HG02970 (cell line): ENCODE measurements around the gene TMOD2.
A peak's percentile ranks its signal among the peaks of the same experiment; 100 is the strongest.

Experiments used
- ATAC-seq: cut with Tn5 transposase; IDR thresholded peaks from one replicate; pipeline ENCODE4 v1.9.1; 2021; ENCODE audit warnings: mild to moderate bottlenecking, moderate library complexity, moderate number of reproducible peaks; ENCODE audit not compliant: unreplicated experiment, low FRiP score

The TMOD2 gene

DNA sequence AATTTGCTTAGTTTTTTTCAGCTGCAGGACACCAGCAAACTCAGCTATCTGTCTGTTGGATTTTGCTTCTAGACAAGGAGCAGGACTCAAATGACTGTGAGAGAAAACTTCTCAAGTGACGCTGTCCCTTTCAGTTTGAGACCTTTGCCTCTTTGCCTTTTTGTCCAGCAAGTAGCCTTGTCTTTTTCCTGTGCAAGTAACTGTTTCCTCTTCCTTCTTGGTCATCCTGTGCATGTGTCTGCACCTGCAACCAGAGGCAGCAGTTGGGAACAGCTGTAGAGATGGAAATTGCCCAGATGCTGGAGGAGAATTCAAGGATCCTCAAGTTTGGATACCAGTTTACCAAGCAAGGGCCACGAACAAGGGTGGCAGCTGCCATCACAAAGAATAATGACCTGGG is 54.7 kb downstream of the TMOD2 start:
- ATAC-seq, result no peak

DNA sequence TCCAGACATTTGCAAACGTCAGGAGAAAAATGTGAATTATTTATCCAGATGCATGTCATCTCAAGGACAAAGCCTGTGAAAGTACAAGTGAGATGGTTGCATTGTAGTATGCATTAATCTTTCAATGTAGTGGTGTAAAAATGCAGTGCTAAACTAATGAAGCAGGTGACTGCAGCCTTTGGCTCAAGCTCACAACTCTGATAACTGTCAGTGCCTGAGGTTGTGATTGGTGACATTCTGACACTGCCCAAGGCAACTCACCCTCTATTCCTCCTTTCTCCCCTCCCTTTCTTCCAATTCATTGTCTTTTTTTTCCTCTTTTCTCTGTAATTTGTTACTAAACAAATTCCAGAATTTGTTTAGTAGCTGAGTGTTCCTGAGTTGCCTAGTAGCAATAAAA is 58.1 kb downstream of the TMOD2 start:
- ATAC-seq, result no peak

DNA sequence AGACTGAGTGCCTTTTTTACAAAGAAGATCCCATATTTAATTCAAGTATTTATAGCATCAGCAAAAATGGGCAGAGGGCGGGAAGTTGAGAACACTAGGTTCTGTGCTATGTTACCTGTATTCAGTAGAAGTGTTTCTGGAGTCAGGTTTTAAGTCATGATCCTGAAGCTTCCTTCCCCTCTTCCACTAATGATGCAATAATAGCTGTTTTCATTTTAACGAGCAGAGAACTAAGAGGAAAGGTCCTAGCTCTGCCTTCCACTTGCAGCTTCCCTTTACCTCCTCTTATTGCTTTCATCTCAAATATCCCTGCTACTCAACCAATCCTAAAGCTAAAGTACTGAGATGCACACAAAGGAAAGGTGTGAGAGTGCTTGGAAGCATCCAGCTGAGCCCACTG is 61.2 kb downstream of the TMOD2 start:
- ATAC-seq, result no peak

DNA sequence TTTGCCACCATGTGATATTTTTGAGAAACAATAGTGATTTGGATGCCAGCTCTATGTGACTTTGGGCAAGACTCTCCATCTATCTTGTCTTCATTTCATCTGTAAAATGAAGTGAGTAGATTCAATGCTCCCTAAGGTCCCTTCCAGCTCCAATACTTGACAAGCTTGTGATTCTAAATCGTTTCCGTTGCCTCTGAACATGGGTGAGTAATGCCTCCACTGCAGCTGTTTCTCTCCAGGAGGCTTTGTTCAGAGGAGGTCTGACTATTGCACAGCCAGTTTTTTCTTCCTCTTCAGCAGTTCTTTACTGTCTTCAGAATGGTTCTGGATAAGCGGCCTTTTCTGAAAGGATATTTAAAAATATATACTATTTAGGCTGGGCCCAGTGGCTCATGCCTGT is 63.2 kb downstream of the TMOD2 start:
- no peak for ATAC-seq

DNA sequence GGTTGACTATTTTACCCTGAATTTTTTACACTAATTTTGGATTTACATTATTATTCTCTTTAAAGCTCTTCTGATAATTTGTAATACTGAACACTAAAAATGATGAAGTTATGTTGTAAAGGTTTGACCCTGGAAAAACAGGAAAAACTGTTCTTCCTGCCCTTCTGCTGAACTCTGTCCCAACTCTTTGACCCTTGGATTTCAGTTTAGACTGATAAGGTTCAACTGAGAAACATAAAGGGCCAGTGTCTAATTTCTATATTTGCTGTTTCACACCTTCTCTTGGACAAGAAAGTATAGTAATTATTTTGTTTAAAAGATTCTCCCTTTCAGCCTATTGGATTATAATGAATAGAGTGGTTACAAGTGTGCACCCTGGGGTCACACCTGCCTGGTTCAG is 65.2 kb downstream of the TMOD2 start:
- ATAC-seq, result no peak

DNA sequence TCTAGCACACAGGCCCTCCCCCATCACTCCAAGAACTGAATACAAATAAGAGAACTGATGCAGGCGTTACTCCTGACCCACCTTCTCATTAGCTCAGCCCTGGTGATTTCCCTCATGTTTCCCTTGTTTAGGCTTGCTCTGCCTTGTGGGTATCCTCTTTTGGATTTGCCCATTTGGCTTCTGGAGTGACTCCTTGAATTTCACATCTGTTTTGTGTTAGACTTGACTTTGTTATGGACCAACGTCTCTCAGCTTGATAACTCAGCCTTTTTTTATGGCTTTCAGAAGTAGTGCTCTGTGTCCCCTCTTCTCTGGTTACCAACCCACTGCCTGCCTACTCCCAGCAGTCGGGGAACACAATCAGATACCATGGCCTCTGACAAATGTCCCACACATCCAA is 66.8 kb downstream of the TMOD2 start:
- no peak for ATAC-seq

DNA sequence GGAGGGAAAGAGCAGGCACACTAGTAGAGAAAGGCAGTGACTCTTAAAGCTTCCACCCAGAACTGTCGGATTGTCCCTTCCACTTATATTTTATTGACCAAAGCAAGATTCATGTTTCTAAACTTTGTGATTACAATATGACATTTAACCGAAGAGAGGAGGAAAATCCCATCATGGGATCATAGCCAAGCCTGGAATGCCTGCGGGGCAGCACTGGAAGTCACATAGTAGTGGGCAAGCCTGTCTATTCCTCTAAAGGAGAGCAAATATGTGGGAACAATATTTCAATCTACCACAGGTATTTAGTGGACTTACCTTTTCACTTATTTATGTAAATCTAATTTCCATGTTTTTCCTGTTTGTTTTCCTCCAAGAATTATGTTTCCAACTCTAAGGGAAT is 74.3 kb downstream of the TMOD2 start:
- no peak for ATAC-seq

DNA sequence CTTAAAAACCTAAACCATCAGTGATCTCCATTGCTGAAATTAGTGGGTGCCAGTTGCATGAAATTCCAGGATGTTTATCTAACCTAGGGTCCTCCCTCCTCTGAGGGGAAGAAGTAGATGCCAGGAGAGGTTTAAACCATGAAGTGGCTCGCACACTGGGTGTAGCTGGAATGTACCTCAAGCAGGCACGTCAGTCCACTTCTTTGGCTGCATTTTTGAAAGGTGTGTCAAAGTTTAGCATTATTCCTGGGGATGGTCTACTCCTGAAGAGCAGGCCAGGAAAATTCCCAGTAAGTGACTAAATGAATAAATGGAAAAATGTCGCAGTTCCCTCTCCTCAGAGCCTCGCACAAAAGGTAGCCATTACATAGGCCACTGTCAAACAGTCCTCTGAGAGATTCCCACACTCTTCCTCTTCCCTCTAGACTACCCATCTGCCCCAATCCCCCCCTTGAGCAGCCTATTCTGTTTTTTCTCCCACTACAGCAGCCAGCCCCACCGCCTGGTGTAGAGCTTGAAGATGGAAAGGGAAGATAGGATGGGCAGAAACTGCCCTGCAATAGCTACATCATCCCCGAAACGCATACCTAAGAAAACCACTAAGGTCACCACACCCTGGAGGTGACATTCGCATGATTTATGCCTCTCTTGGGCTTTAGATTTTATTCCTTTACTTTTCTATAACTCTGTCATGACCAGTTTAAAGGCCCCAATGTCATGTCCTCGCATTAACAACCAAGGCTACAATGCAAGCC is 77.4 kb downstream of the TMOD2 start:
- ATAC-seq, result no peak

DNA sequence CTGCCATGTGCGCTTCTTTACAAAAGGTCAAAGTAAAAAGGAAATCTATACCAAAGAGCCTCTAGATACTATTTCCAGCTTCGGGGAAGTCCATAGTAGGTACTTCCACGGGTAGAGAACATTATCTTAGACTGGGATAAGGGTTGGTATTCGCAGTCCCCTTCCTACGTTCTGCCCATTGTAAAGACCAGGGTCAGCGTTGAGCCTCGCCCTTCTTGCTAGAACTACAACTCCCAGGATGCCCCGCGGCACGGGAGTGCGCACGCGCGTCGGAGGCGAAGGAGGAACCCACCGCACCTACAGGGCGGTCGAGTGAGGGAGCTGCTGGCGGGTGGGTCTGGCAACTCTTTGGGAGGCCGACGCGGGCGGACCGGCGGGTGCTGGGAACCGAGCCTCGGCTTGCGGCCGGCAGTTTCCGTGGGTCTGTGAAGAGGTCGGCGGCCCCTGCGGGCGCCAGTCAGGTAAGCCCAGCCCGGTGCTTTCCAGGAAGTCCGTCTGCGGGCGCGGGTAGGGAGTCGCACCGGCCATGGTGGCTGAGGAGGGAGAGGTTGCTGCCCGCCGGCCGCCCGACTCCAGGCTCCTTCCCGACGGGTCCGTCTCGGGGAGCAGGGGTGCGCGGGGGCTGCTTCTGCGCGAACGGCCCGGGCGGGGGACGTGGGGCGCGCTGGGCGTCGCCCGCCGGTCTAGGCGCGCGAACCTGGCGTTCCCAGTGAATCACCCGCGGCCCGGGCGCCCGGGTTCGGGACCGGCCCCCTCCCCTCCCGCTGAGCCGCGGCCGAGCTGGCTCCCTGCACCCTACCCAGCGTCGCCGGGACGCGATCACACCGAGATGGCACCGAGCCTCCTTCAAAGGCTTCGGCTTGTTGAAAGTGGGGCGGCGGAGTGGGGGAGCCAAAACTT is 78.2 kb downstream of the TMOD2 start, which contains the start of gene TMOD3:
TMOD3 (plus strand) TSS at position 278 of the 900 bp plus-strand sequence. CDS start 33,232 bp downstream, outside the sequence.
- ATAC-seq, result peak; percentile 95

DNA sequence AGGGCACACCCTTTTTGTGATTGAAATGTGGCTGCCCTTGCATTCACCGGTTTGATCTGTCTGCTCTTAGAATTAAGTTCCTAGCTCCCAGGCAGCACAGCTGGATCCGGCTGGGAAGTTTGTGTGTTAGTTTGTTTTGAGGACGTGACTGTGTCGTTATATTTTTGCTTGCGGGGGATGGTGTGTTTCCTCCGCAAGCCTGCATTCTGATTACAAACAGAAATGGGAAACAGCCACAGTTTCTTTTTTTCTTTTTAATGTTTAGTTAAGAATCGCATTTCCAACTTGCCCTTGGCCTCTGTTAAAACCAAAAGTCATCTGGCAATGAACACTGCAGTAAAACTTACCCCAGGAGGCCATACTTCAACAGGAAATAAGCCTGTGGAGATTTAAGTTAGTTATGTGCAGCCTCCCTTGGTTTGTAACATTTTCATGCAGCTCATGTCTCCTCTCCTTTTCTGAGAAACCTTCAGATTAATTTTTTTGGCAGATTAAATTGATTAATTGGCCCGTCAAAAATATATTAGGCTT is 78.9 kb downstream of the TMOD2 start:
- ATAC-seq, result no peak

DNA sequence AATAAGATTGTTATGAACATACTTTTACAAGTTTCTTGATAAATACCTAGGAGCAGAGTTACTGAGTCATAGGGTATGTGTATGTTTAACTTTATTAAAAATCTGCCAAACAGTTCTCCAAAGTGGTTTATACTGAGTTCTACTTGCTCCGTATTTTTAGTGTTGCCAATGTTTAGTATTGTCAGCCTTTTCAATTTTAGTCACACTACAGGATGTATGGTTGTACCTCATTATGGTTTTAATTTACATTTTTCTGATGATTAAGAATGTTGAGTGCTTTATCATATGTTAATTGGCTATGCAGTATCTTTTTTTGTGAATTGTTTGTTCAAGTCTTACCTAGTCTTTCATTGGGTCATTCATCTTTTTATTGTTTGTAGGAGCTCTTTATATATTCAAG is 82.4 kb downstream of the TMOD2 start:
- no peak for ATAC-seq

DNA sequence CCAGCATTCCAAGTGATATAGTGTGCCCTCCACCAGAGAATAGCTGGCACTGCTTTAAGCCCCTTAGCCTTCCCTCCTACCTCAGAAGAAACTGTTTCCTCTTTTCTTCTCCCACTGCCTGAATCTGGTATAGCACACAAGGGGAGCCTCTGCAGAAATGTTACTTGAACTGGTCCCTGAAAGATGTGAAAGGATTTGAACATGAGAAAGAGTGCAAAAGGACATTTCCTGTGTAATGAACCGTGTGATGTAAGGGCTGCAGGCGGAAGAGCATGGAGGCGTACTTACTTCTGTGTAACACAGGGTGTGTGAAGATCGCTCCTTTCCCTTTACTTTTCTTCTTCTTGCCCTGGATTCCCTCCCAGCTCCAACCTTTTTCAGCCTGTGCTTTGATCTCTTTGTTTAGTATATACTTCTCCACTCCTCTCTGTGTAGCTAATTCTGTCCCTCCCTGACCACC is 86.4 kb downstream of the TMOD2 start:
- ATAC-seq, result no peak

DNA sequence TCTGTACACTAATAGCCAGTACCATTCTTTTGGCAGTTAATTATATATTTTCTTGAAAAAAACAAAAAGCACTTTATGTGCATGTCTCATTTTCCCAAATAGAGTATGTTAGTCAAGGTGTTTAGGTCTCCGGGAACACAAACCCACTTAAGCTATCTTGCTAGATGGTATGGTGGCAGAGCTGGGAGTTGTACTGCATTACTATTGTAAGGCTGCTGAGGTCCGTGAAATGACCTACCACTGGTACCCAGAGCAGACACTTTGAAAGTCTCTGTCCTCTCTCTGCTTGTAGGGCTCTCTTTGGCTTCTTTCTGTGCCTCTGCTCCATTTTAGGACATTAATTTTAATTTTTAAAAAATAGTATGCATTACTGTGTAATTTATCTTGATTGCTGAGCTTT is 86.9 kb downstream of the TMOD2 start:
- ATAC-seq, result no peak

DNA sequence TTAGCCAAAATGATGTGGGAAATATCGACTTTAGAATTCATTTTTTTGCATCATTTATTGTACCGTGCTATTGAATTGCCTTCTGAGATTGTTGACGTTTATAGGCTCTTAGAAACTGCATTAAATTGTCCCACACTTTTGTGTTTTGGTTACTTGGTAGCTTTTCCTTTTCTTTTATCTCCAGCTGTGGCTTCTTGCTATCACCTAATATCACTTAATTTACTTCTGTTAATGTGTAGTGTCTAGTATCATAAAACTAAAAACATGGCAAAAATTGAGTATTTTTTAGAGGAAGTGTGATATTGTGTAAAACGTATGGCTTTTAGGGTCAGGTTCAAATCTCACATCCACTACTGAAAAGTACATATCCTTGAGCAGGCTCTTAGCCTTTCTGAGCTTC is 89.3 kb downstream of the TMOD2 start:
- no peak for ATAC-seq

DNA sequence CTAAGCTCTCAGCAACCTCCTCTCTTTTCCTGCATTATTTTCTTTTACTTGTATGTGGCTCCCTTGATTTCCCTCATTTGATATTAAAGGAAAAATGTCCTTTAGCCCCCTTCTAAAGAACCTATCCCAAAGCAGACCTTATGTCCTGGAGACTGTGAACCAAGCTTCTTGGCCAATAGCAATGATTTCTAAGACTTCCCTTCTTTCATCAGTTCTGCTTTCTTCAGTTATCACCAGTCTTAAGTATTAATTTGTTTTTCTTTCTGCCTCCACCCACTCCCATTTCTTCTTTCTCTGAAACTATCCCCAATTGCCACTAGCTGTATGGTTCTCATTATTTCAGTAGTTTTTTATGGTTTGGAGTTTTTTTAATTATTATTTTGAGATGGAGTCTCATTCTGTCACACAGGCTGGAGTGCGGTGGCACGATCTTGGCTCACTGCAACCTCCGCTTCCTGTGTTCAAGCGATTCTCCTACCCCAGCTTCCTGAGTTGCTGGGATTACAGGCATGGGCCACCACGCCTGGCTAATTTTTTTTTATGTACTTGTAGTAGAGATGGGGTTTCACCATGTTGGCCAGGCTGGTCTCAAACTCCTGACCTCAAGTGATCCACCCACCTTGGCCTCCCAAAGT is 90.1 kb downstream of the TMOD2 start:
- ATAC-seq, result no peak

DNA sequence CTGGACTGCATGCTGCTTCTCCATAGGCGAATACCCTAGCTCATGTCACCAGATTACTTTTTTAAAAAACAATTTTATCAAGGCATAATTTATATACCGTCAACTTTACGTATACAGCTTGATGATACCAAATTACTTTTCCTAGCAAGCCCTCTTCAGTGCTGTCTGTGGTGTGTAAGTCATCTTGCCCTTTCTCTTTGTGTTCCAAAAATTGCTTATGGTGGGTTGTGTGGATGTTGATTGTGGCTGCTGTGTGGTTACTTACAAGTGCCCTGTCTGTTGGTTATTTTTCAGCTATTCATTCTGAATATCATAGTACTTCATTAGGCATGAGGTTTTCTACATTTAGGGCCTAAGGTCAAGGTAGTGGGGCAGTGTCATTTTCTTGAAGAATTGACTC is 90.9 kb downstream of the TMOD2 start:
- ATAC-seq, result no peak

DNA sequence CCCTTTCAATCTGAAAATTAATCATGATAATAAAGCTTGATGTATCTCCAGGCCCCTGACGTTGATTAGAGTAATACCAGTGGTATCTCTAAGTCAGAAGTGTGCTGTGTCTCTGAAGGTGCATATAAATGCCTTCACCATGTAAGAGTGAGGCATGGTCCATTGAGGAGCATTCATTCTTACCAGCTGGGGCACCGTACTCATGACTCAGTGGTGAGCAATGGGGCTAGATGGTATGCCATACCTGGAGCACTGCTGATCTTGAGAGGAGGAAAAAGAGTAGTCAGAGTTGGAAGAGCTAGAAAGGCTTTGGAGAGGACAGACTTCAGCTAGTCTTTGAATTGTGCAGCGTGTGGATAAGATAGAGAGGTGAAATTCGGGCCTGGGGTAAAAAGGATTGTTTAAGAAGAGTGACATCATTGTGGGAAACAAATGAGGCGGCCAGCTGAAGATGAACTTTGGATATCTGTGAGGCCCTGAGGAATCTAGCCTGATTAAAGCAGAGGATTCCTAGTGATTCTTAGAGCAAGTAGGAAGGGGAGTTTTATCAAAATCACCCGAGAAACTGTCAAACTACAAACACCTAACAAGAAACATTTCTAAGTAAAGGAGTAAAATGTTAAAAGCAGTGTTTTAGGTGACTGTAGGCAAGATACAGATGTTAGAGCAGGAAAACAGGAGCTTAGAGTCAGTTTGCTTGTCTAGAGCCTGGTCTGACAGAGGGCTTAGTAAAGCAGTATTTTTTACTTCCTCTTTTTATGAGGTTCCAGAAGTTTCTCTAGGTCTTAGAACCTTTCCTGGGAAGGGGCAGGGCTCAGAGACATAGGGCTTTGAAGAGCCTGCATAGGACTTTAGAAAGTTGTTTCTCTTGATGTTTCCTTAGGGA is 91.7 kb downstream of the TMOD2 start:
- ATAC-seq, result no peak

DNA sequence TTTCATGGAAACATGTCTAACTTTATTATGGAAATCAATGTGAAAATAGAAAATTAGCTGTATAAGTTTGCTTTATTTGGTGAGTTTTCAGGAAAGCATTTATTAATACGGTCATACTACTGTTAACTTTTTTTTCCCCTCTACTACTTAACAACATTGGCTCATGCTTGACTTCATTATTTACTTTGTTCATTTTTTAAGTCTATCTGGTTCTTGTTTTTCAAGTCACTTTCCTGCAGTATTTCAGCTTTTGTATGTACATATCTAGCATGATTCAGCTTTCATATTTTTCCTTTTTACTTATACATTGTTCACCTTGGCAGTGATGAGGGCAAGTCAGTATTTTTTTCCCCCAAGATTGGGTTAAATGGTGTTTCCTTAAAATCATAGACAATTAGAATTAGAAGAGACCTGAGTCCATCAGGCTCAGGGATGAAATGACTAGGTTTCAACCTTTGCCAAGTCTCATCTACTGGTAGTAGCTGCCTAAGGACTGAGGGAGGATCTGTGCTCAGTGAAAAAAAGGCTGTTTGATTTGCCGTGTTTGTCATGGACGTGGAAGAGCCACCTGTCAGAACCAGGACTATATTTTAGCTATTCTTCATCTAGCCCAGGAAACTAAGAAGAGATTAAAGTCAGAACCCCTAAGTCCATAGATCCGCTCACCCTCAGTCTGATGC is 93.5 kb downstream of the TMOD2 start:
- ATAC-seq, result no peak

DNA sequence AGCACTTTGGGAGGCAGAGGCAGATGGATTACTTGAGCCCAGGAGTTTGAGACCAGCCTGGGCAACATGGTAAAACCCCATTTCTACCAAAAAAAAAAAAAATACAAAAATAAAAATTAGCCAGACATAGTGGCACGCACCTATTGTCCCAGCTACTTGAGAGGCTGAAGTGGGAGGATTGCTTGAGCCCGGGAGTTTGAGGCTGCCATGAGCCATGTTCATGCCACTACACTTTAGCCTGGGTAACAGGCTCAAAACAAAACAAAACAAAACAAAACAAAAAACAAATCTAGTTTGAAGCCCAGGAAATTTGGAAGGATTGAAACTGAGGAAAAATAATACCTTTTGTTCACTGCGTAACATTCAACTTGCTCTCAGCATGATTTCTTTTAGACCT is 94.7 kb downstream of the TMOD2 start:
- no peak for ATAC-seq
